Caco-2 (cell line): ENCODE results near the gene KRT16. TPM values are rescaled to one million over a fixed set of nuclear protein-coding genes. Genes with fewer than 3 reads are reported as not detected.
"Not testable (repeated sequence)": the region's sequence is repeated elsewhere in the genome, so short reads cannot be mapped to it uniquely, and the experiment has no call there.

Experiments
- BruUV-seq: library from RNA; stranded (reverse); fragments of 400-500 nt; replicated peaks from 2 replicates; lab custom pipeline; 2021; lab: Mats Ljungman, UMichigan
- CTCF ChIA-PET: fragments of 300-600 bp; sonication (Branson Sonifier 250); formaldehyde crosslinking; loops from one replicate; lab custom pipeline; 2022; ENCODE audit warnings: antibody characterized with exemption; lab: Charles Lee
- POLR2A ChIA-PET: fragments of 300-600 bp; sonication (Branson Sonifier 250); formaldehyde crosslinking; loops from one replicate; lab custom pipeline; 2022; ENCODE audit warnings: antibody characterized with exemption; lab: Charles Lee
- DNase-seq, 2 experiments: peaks; one replicate each; pipeline versions ENCODE4 v3.0.0 to v3.0.0-alpha.2; 2020 to 2022
- H3K27me3 ChIP-seq: replicated peaks from 2 replicates; pipeline ENCODE4 v1.6.0; 2011; ENCODE audit warnings: low read length; ENCODE audit not compliant: control insufficient read depth, insufficient read depth
- H3K36me3 ChIP-seq: 2 replicates; pipeline ENCODE4 v1.5.1; 2011; ENCODE audit warnings: low read length; ENCODE audit not compliant: control insufficient read depth, insufficient read depth
- H3K4me1 ChIP-seq: fragments of 250-450 bp; sonication (Bioruptor Pico); 2 replicates; pipeline ENCODE4 v1.5.1; 2020; ENCODE audit warnings: mild to moderate bottlenecking
- H3K4me3 ChIP-seq: 2 replicates; pipeline ENCODE4 v1.5.1; 2011; ENCODE audit warnings: low read depth, mild to moderate bottlenecking, control low read depth, low read length
- H3K9me3 ChIP-seq: fragments of 250-450 bp; sonication (Bioruptor Pico); 2 replicates; pipeline ENCODE4 v1.5.1; 2020; ENCODE audit warnings: mild to moderate bottlenecking, moderate library complexity
- H3K27ac Mint-ChIP-seq: one replicate; pipeline ENCODE4 v1.8.0; 2022; ENCODE audit warnings: mixed read lengths; ENCODE audit not compliant: unreplicated experiment
- H3K27me3 Mint-ChIP-seq: one replicate; pipeline ENCODE4 v1.8.0; 2022; ENCODE audit warnings: mixed read lengths; ENCODE audit not compliant: insufficient read depth, unreplicated experiment
- H3K36me3 Mint-ChIP-seq: one replicate; pipeline ENCODE4 v1.8.0; 2022; ENCODE audit warnings: mild to moderate bottlenecking, mixed read lengths; ENCODE audit not compliant: insufficient read depth, unreplicated experiment
- H3K4me1 Mint-ChIP-seq: one replicate; pipeline ENCODE4 v1.8.0; 2022; ENCODE audit warnings: low read depth, mixed read lengths; ENCODE audit not compliant: unreplicated experiment
- H3K4me3 Mint-ChIP-seq: one replicate; pipeline ENCODE4 v1.8.0; 2022; ENCODE audit warnings: mild to moderate bottlenecking, moderate library complexity, mixed read lengths; ENCODE audit not compliant: unreplicated experiment
- H3K9me3 Mint-ChIP-seq: one replicate; pipeline ENCODE4 v1.8.0; 2022; ENCODE audit warnings: mixed read lengths; ENCODE audit not compliant: unreplicated experiment
- CTCF ChIP-seq, 2 experiments: fragments of 200-600 bp in 1 of 2; IDR thresholded peaks; 1 replicate in 1 of 2; 2 replicates in 1 of 2; pipeline versions ENCODE4 v1.5.1 to v1.8.0; 2011 to 2022; ENCODE audit warnings: antibody characterized with exemption in 1 of 2, control low read depth in 1 of 2, inconsistent platforms in 1 of 2, low read depth in 1 of 2, low read length in 1 of 2, mild to moderate bottlenecking in 1 of 2, moderate library complexity in 1 of 2; ENCODE audit not compliant: insufficient read depth in 1 of 2, severe bottlenecking in 1 of 2, unreplicated experiment in 1 of 2
- intact Hi-C: fragments of 100-400 bp; cut with micrococcal nuclease; formaldehyde crosslinking; loops from one replicate; pipeline ENCODE4 v1.10.0; 2022; ENCODE audit not compliant: unreplicated experiment
- total RNA-seq: library from RNA; stranded (reverse); gene quantifications from 2 replicates; pipeline ENCODE4 v1.2.3, GENCODE V29; 2022

KRT16 gene
- total RNA-seq, 1 experiment from 2014 or later = not detected

GRCh38 chr17:41621916-41622315, 9.3 kb upstream of the KRT16 start:
- no TSS peak for BruUV-seq
- Histone ChIP-seq H3K9me3 (no peaks in the 10 kb centered on the region), H3K36me3 (no peaks in the 10 kb centered on the region), H3K4me3 (no peak overlapping the region), H3K27me3 (no peaks in the 10 kb centered on the region), H3K4me1 (no peaks in the 10 kb centered on the region)
- no peak for TF ChIP-seq CTCF (IDR thresholded peaks at IDR 0.05; ENCODE audit: insufficient read depth in 1 of 2, low read depth in 1 of 2, low read length in 1 of 2, severe bottlenecking in 1 of 2, unreplicated experiment in 1 of 2)
- ChIA-PET CTCF (no interaction called here), POLR2A (no interaction called here)
- no peak overlapping the region for H3K27ac Mint-ChIP-seq
- no peaks in the 10 kb centered on the region for H3K27me3 Mint-ChIP-seq
- H3K4me1 Mint-ChIP-seq = peaks cover 6% of the 10 kb centered on the region
- DNase-seq = no peak
- intact Hi-C loops = no loop called here
- H3K36me3 Mint-ChIP-seq = no peaks in the 10 kb centered on the region
- no peaks in the 10 kb centered on the region for H3K9me3 Mint-ChIP-seq
- H3K4me3 Mint-ChIP-seq = no peak overlapping the region

GRCh38 chr17:41621435-41621817, 8.9 kb upstream of the KRT16 start:
- H3K27ac Mint-ChIP-seq = not testable (repeated sequence)

GRCh38 chr17:41620583-41621434, 8.2 kb upstream of the KRT16 start:
- Histone ChIP-seq H3K27me3 (no peaks in the 10 kb centered on the region), H3K4me3 (no peak overlapping the region), H3K9me3 (no peaks in the 10 kb centered on the region), H3K36me3 (no peaks in the 10 kb centered on the region), H3K4me1 (no peaks in the 10 kb centered on the region)
- no peaks in the 10 kb centered on the region for H3K27me3 Mint-ChIP-seq
- no peaks in the 10 kb centered on the region for H3K36me3 Mint-ChIP-seq
- peak in 1 of 2 experiments; percentile 25 for DNase-seq
- H3K27ac Mint-ChIP-seq = no peak overlapping the region
- CTCF ChIA-PET = no interaction called here
- peaks cover 6% of the 10 kb centered on the region for H3K4me1 Mint-ChIP-seq
- POLR2A ChIA-PET = interaction anchor here (0.6 kb wide), 1 partner anchor 773 kb away, joined by 3 read pairs; no protein-coding TSS in a partner anchor
- no TSS peak for BruUV-seq
- intact Hi-C loops = no loop called here
- no peaks in the 10 kb centered on the region for H3K9me3 Mint-ChIP-seq
- H3K4me3 Mint-ChIP-seq = no peak overlapping the region
- TF ChIP-seq CTCF (IDR thresholded peaks at IDR 0.05; ENCODE audit: insufficient read depth in 1 of 2, low read depth in 1 of 2, low read length in 1 of 2, severe bottlenecking in 1 of 2, unreplicated experiment in 1 of 2) = no peak

More at GRCh38 chr17:41621435-41621817, 8.9 kb upstream of the KRT16 start:
- intact Hi-C loops, H3K9me3 Mint-ChIP-seq, H3K27me3 ChIP-seq, BruUV-seq, H3K9me3 ChIP-seq, H3K4me3 ChIP-seq, H3K27me3 Mint-ChIP-seq, CTCF ChIA-PET, H3K4me1 Mint-ChIP-seq, H3K4me1 ChIP-seq, H3K36me3 Mint-ChIP-seq, H3K4me3 Mint-ChIP-seq, POLR2A ChIA-PET, H3K36me3 ChIP-seq: not testable (repeated sequence)
- peak in 1 of 2 experiments; percentile 22 for DNase-seq

GRCh38 chr17:41619927-41620582, 7.5 kb upstream of the KRT16 start:
- DNase-seq, H3K36me3 ChIP-seq, CTCF ChIA-PET, H3K4me3 ChIP-seq, H3K27me3 ChIP-seq, H3K27ac Mint-ChIP-seq, H3K27me3 Mint-ChIP-seq, H3K4me1 ChIP-seq, H3K36me3 Mint-ChIP-seq, intact Hi-C loops, H3K4me3 Mint-ChIP-seq, H3K9me3 ChIP-seq, BruUV-seq, H3K9me3 Mint-ChIP-seq: not testable (repeated sequence)
- peaks cover 13% of the 10 kb centered on the region for H3K4me1 Mint-ChIP-seq
- POLR2A ChIA-PET = interaction anchor here (0.6 kb wide), 1 partner anchor 772 kb away, joined by 3 read pairs; no protein-coding TSS in a partner anchor
